Esophagus muscularis mucosa (tissue), 4 donors: ENCODE measurements around the gene RIOK1. TPM values are rescaled to one million over a fixed set of nuclear protein-coding genes. Genes with fewer than 3 reads are reported as not detected.
"Not testable (repeated sequence)": the region's sequence is repeated elsewhere in the genome, so short reads cannot be mapped to it uniquely, and the experiment has no call there.

Source experiments
- DNase-seq: peaks from one replicate; pipeline ENCODE4 v3.0.0-alpha.2; 2017; ENCODE audit errors: extremely low spot score
- H3K27ac ChIP-seq, 4 donors: fragments of 200-600 bp; sonication (generic); replicated peaks in 1 of 4; 1 replicate in 3 of 4; 2 replicates in 1 of 4; pipeline ENCODE4 v1.5.1; 2016 to 2019; ENCODE audit warnings: mild to moderate bottlenecking in 1 of 4
- H3K27me3 ChIP-seq, 4 donors: fragments of 200-600 bp; sonication (generic); one replicate each; pipeline versions ENCODE4 v1.5.1 to v1.6.0; 2016 to 2019
- H3K36me3 ChIP-seq, 4 donors: fragments of 200-600 bp; sonication (generic); one replicate each; pipeline ENCODE4 v1.5.1; 2016 to 2019
- H3K4me1 ChIP-seq, 4 donors: fragments of 200-600 bp; sonication (generic); one replicate each; pipeline ENCODE4 v1.5.1; 2016 to 2019
- H3K4me3 ChIP-seq, 4 donors: fragments of 200-600 bp; sonication (generic); 1 replicate in 2 of 4; 2 replicates in 2 of 4; pipeline ENCODE4 v1.5.1; 2016 to 2019; ENCODE audit warnings: mild to moderate bottlenecking in 4 of 4, moderate library complexity in 1 of 4
- H3K9me3 ChIP-seq, 4 donors: fragments of 200-600 bp; sonication (generic); 1 replicate in 3 of 4; 2 replicates in 1 of 4; pipeline ENCODE4 v1.5.1; 2016 to 2019
- EP300 ChIP-seq: sonication (generic); formaldehyde crosslinking; IDR thresholded peaks from one replicate; pipeline ENCODE4 v1.6.1; 2017; ENCODE audit warnings: antibody characterized with exemption
- POLR2A ChIP-seq: fragments of 450-650 bp; IDR thresholded peaks from one replicate; pipeline ENCODE4 v1.6.1; 2017; ENCODE audit warnings: antibody characterized with exemption, moderate library complexity, mild to moderate bottlenecking, low read depth
- POLR2AphosphoS5 ChIP-seq, 2 donors: sonication (generic); formaldehyde crosslinking; IDR thresholded peaks; one replicate each; pipeline ENCODE4 v1.6.1; 2017; ENCODE audit warnings: antibody characterized with exemption in 2 of 2
- WGBS: methylation state at CpG from one replicate; pipeline ENCODE4 v1.1.5; 2018; 5-methylcytosine and 5-hydroxymethylcytosine counted together
- intact Hi-C: fragments of 100-400 bp; cut with DNase I; formaldehyde crosslinking; loops from one replicate; pipeline ENCODE4 v1.15.1; 2023
- total RNA-seq, 4 donors: library from RNA; depleted of rRNA; stranded (reverse); fragments of >200 nt; gene quantifications; one replicate each; pipeline versions ENCODE4 v1.1.0 to v1.2.1, GENCODE V29; 2016
- TF ChIP-seq, protein P1 (sequence below), 3 experiments: fragments of 200-600 bp in 2 of 3; fragments of 450-650 bp in 1 of 3; sonication (generic) in 2 of 3; IDR thresholded peaks; one replicate each; pipeline ENCODE4 v1.5.1; 2017 to 2019; ENCODE audit warnings: antibody characterized with exemption in 3 of 3, mild to moderate bottlenecking in 2 of 3, moderate library complexity in 1 of 3

RIOK1 gene
- total RNA-seq, 4 donors from 2014 or later = 14.1 to 20.2 (median 17.5) TPM

DNA sequence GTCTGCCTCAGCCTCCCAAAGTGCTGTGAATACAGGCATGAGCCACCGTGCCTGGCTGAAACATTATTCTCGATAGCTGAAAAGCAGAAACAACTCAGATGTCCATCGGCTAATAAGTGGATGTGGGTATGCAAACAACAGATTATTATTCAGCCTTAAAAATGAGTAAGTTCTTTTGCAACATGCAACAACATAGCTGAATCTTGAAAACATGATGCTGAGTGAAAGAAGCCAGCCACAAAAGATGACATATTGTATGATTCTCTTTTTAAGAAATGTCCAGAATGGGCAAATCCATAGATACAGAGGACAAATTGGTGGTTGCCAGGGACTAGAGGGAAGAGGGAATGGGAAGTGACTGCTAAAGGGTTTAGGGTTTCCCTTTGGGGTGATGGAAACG is 61.7 kb downstream of the RIOK1 start:
- H3K4me1 ChIP-seq = no peaks in the 10 kb centered on the region
- no peak for DNase-seq
- H3K9me3 ChIP-seq = no peaks in the 10 kb centered on the region
- no peaks in the 10 kb centered on the region for H3K27me3 ChIP-seq
- whole genome bisulfite sequencing = 70% methylated on average over 4 of the region's 4 CpGs
- TF ChIP-seq, protein P1, sequence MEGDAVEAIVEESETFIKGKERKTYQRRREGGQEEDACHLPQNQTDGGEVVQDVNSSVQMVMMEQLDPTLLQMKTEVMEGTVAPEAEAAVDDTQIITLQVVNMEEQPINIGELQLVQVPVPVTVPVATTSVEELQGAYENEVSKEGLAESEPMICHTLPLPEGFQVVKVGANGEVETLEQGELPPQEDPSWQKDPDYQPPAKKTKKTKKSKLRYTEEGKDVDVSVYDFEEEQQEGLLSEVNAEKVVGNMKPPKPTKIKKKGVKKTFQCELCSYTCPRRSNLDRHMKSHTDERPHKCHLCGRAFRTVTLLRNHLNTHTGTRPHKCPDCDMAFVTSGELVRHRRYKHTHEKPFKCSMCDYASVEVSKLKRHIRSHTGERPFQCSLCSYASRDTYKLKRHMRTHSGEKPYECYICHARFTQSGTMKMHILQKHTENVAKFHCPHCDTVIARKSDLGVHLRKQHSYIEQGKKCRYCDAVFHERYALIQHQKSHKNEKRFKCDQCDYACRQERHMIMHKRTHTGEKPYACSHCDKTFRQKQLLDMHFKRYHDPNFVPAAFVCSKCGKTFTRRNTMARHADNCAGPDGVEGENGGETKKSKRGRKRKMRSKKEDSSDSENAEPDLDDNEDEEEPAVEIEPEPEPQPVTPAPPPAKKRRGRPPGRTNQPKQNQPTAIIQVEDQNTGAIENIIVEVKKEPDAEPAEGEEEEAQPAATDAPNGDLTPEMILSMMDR (IDR thresholded peaks at IDR 0.05) = no peak
- TF ChIP-seq EP300 (no peak), POLR2A (no peak), POLR2AphosphoS5 (IDR thresholded peaks at IDR 0.05) (no peak)
- intact Hi-C loops = no loop called here
- H3K27ac ChIP-seq = no peak overlapping the region
- no peak overlapping the region for H3K4me3 ChIP-seq
- no peaks in the 10 kb centered on the region for H3K36me3 ChIP-seq

DNA sequence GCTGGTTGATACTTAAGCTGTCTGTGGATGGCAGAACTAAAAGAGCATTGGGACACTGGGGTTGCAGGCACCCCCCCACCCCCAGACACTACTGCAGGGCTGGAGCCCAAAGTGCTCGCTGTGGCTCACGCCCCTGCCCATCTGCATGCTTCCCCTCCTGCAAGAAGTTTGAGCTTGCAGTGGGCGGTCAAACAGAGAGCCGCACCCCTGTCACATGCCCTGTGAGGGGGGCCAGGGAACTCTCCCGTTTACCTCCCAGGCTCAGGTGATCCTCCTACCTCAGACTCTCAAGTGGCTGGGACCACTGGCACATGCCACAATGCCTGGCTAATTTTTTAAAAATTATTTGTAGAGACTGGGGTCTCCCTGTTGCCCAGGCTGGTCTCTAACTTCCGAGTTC is 63.3 kb downstream of the RIOK1 start:
- intact Hi-C loops = no loop called here
- WGBS = no CpG with 5 or more reads among the region's 6 CpGs
- Histone ChIP-seq H3K4me1 (no peaks in the 10 kb centered on the region), H3K27me3 (peaks cover 0 to under 1% (median 0%) of the 10 kb centered on the region in 4 donors), H3K4me3 (no peak overlapping the region), H3K9me3 (no peaks in the 10 kb centered on the region), H3K27ac (no peak overlapping the region), H3K36me3 (no peaks in the 10 kb centered on the region)
- DNase-seq = no peak
- no peak for TF ChIP-seq POLR2AphosphoS5 (IDR thresholded peaks at IDR 0.05)
- TF ChIP-seq POLR2A = no peak
- TF ChIP-seq, protein P1 (IDR thresholded peaks at IDR 0.05) = no peak
- no peak for TF ChIP-seq EP300

DNA sequence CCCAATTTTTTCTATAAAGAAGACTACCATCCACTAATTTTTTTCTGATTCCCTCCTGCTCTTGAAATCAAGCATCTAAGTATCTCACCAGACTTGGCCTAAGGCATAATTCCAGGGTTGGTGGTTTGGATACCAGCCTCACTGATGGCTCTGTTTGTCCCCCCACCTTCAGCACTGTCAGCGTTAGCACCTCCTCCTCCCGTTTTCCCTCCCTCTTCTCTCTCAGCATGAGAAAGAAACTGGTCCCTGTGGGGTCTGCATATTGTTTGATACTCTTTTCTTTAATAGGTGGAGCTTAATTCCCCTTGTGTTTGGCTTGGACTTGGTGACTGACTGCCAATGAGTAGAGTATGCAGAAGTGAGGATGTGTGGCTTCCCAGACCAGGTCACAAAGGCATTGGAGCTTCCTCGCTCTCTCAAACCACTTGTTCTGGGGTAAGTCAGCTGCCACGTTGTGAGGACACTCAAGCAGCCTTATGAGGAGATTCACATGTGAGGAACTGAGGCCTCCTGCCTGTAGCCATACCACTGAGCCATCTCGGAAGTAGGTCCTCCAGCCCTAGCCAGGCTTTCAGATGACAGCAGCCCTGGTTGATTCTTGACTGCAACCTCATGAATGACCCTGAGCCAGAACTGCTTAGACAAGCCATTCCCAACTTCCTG is 65.2 kb downstream of the RIOK1 start:
- H3K4me1 ChIP-seq = no peaks in the 10 kb centered on the region
- H3K27ac ChIP-seq = no peak overlapping the region
- H3K27me3 ChIP-seq = peaks cover 0 to 6% (median 0%) of the 10 kb centered on the region in 4 donors
- intact Hi-C loops = no loop called here
- no peak for TF ChIP-seq POLR2A
- TF ChIP-seq EP300 = no peak
- no peak for TF ChIP-seq POLR2AphosphoS5 (IDR thresholded peaks at IDR 0.05)
- TF ChIP-seq, protein P1 (IDR thresholded peaks at IDR 0.05) = no peak
- H3K36me3 ChIP-seq = no peaks in the 10 kb centered on the region
- H3K4me3 ChIP-seq = no peak overlapping the region
- no peaks in the 10 kb centered on the region for H3K9me3 ChIP-seq
- WGBS = 61% methylated on average over 3 of the region's 5 CpGs
- no peak for DNase-seq

DNA sequence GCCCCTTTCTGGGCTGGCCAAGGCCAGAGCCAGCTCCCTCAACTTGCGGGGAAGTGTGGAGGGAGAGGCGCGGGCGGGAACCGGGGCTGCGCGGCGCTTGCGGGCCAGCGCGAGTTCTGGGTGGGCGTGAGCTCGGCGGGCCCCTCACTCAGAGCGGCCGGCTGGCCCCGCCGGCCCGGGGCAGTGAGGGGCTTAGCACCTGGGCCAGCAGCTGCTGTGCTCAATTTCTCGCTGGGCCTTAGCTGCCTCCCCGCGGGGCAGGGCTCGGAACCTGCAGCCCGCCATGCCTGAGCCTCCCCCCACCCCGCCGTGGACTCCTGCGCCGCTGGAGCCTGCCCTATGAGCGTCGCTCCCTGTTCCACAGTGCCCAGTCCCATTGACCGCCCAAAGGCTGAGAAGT is 66.7 kb downstream of the RIOK1 start:
- H3K27ac ChIP-seq, H3K4me1 ChIP-seq, H3K36me3 ChIP-seq, DNase-seq, intact Hi-C loops, H3K27me3 ChIP-seq, H3K9me3 ChIP-seq, H3K4me3 ChIP-seq: not testable (repeated sequence)
- WGBS = 94% methylated on average over 29 of the region's 31 CpGs

DNA sequence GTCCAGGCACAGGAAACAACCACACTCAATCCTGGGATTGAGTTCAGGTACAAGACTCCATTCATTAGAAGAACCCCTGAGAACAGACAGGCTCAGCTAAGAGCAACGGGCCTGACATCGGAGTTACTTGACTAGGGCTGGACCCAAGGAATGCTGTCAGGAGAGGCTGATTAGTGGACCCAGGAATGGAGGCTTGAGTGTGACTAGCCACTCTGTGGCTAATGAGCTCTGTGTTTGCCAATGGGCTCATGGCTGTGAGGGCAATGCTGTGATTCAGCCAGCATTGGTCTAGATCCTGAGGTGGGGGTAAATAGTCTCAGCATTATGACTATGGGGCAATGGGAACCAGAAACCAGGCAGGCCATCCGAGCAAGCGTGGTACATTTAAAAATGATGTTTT is 71.8 kb downstream of the RIOK1 start:
- no peak overlapping the region for H3K4me3 ChIP-seq
- TF ChIP-seq POLR2A = no peak
- TF ChIP-seq, protein P1 (IDR thresholded peaks at IDR 0.05) = no peak
- TF ChIP-seq POLR2AphosphoS5 (IDR thresholded peaks at IDR 0.05) = no peak
- no peak for TF ChIP-seq EP300
- intact Hi-C loops = no loop called here
- H3K36me3 ChIP-seq = no peaks in the 10 kb centered on the region
- no peak overlapping the region for H3K27ac ChIP-seq
- H3K4me1 ChIP-seq = no peaks in the 10 kb centered on the region
- DNase-seq = no peak
- no peaks in the 10 kb centered on the region for H3K9me3 ChIP-seq
- 82% methylated on average over 4 of the region's 4 CpGs for WGBS
- H3K27me3 ChIP-seq = peaks cover 0 to 6% (median 0%) of the 10 kb centered on the region in 4 donors
